HCT116 (cell line): ENCODE results near the gene ADAMTS4. TPM values are rescaled to one million over a fixed set of nuclear protein-coding genes. Genes with fewer than 3 reads are reported as not detected.

Source experiments
- ATAC-seq: fragments of 200-7000 bp; cut with Tn5 transposase; 2 replicates; pipeline ENCODE4 v1.9.1; 2020; ENCODE audit warnings: mild to moderate bottlenecking, moderate library complexity
- BruUV-seq: library from RNA; stranded (reverse); fragments of 400-500 nt; replicated peaks from 2 replicates; lab custom pipeline; 2021; lab: Mats Ljungman, UMichigan
- CTCF ChIA-PET: fragments of 300-600 bp; sonication (Branson Sonifier 250); formaldehyde crosslinking; loops from one replicate; lab custom pipeline; 2021; ENCODE audit warnings: antibody characterized with exemption; lab: Charles Lee
- POLR2A ChIA-PET: fragments of 300-600, 350-600 bp; sonication (Branson Sonifier 250); formaldehyde crosslinking; loops from one replicate; lab custom pipeline; 2021; ENCODE audit warnings: antibody characterized with exemption; lab: Charles Lee
- RAD21 ChIA-PET, 2 experiments: fragments of 300-600 bp; sonication (Branson Sonifier 250); formaldehyde crosslinking; loops; one replicate each; lab custom pipeline; 2023; ENCODE audit warnings: low total read pairs in 2 of 2; ENCODE audit not compliant: uncharacterized antibody in 2 of 2, unreplicated experiment in 2 of 2, low non-redundant PET in 1 of 2; lab: Charles Lee
- DNase-seq: peaks from one replicate; pipeline ENCODE4 v3.0.0-alpha.2; 2010; ENCODE audit warnings: low read depth, low spot score
- H2AFZ ChIP-seq: fragments of 200-600 bp; shearing (Covaris generic), sonication (generic); 2 replicates; pipeline ENCODE4 v1.6.1; 2017; ENCODE audit warnings: low read depth, mixed run types, mixed read lengths, antibody characterized with exemption, low read length; ENCODE audit not compliant: poor library complexity, severe bottlenecking
- H3K27ac ChIP-seq: 2 replicates; pipeline ENCODE4 v1.5.1; 2012; ENCODE audit warnings: low read depth, low read length
- H3K27me3 ChIP-seq: fragments of 200-600 bp; sonication (generic); 2 replicates; pipeline ENCODE4 v1.6.1; 2016; ENCODE audit warnings: mixed run types, low read length, mixed read lengths; ENCODE audit not compliant: insufficient read depth
- H3K36me3 ChIP-seq, 2 experiments: fragments of 200-500 bp in 1 of 2; fragments of 200-600 bp in 1 of 2; sonication (Bioruptor generic) in 1 of 2; sonication (generic) in 1 of 2; 2 replicates each; pipeline versions ENCODE4 v1.5.1 to v1.6.1; 2014 to 2016; ENCODE audit warnings: low read length in 2 of 2, inconsistent platforms in 1 of 2, mixed read lengths in 1 of 2, mixed run types in 1 of 2; ENCODE audit not compliant: insufficient read depth in 2 of 2, control insufficient read depth in 1 of 2
- H3K4me1 ChIP-seq, 2 experiments: fragments of 200-600 bp in 1 of 2; sonication (generic) in 1 of 2; 2 replicates each; pipeline versions ENCODE4 v1.5.1 to v1.6.1; 2012 to 2017; ENCODE audit warnings: low read length in 2 of 2, inconsistent platforms in 1 of 2, mild to moderate bottlenecking in 1 of 2, mixed read lengths in 1 of 2, mixed run types in 1 of 2, moderate library complexity in 1 of 2; ENCODE audit not compliant: insufficient read depth in 2 of 2, control insufficient read depth in 1 of 2
- H3K4me2 ChIP-seq: fragments of 200-600 bp; sonication (generic); 2 replicates; pipeline ENCODE4 v1.6.1; 2017; ENCODE audit warnings: mixed run types, low read length, mixed read lengths
- H3K4me3 ChIP-seq, 2 experiments: fragments of 200-600 bp in 1 of 2; sonication (generic) in 1 of 2; replicated peaks in 1 of 2; 2 replicates each; pipeline ENCODE4 v1.5.1; 2011 to 2016; ENCODE audit warnings: low read length in 2 of 2, control low read depth in 1 of 2, low read depth in 1 of 2, mild to moderate bottlenecking in 1 of 2, mixed read lengths in 1 of 2, mixed run types in 1 of 2
- H3K79me2 ChIP-seq: fragments of 200-600 bp; sonication (generic); 2 replicates; pipeline ENCODE4 v1.6.1; 2017; ENCODE audit warnings: mild to moderate bottlenecking, mixed run types, low read length, moderate library complexity, mixed read lengths; ENCODE audit not compliant: insufficient read depth
- H3K9ac ChIP-seq: fragments of 200-600 bp; sonication (generic); 2 replicates; pipeline ENCODE4 v1.6.1; 2016; ENCODE audit warnings: low read length, mixed read lengths
- H3K9me2 ChIP-seq: fragments of 200-600 bp; sonication (generic), shearing (Covaris generic); 2 replicates; pipeline ENCODE4 v1.6.1; 2017; ENCODE audit warnings: mixed run types, mild to moderate bottlenecking, moderate library complexity; ENCODE audit not compliant: insufficient read depth
- H3K9me3 ChIP-seq, 2 experiments: fragments of 200-500 bp in 1 of 2; fragments of 200-600 bp in 1 of 2; sonication (Bioruptor generic) in 1 of 2; sonication (generic) in 1 of 2; 2 replicates each; pipeline ENCODE4 v1.6.1; 2014 to 2017; ENCODE audit warnings: low read length in 2 of 2, mixed read lengths in 2 of 2, inconsistent platforms in 1 of 2, low read depth in 1 of 2, mild to moderate bottlenecking in 1 of 2, mixed run types in 1 of 2, moderate library complexity in 1 of 2; ENCODE audit not compliant: control insufficient read depth in 1 of 2, insufficient read depth in 1 of 2
- H4K20me1 ChIP-seq: fragments of 200-600 bp; sonication (generic), shearing (Covaris generic); 2 replicates; pipeline ENCODE4 v1.6.1; 2017; ENCODE audit warnings: mixed run types, mild to moderate bottlenecking, moderate library complexity; ENCODE audit not compliant: insufficient read depth
- EZH2phosphoT487 ChIP-seq: fragments of 200-600 bp; IDR thresholded peaks from 2 replicates; pipeline ENCODE4 v1.6.1; 2018; ENCODE audit warnings: antibody characterized with exemption, borderline replicate concordance
- RAD21 ChIP-seq: IDR thresholded peaks from 2 replicates; pipeline ENCODE4 v1.6.1; 2012; ENCODE audit warnings: low read depth, mild to moderate bottlenecking
- YY1 ChIP-seq: IDR thresholded peaks from 2 replicates; pipeline ENCODE4 v1.6.1; 2011; ENCODE audit warnings: low read length, low read depth, moderate library complexity, mild to moderate bottlenecking; ENCODE audit not compliant: insufficient replicate concordance; ENCODE audit errors: extremely low read depth
- ZFX ChIP-seq: fragments of 450-650 bp; IDR thresholded peaks from 2 replicates; pipeline ENCODE4 v1.6.1; 2017
- intact Hi-C: fragments of 100-400 bp; cut with micrococcal nuclease; formaldehyde crosslinking; loops from 2 replicates; pipeline ENCODE4 v1.10.0; 2022
- total RNA-seq: library from RNA; stranded (reverse); gene quantifications from one replicate; pipeline ENCODE4 v1.2.1, GENCODE V29; 2021; ENCODE audit not compliant: unreplicated experiment
- TF ChIP-seq, protein P1 (sequence below): IDR thresholded peaks from 2 replicates; pipeline ENCODE4 v1.6.1; 2012

The ADAMTS4 gene
- total RNA-seq, 1 experiment from 2014 or later: not detected

DNA sequence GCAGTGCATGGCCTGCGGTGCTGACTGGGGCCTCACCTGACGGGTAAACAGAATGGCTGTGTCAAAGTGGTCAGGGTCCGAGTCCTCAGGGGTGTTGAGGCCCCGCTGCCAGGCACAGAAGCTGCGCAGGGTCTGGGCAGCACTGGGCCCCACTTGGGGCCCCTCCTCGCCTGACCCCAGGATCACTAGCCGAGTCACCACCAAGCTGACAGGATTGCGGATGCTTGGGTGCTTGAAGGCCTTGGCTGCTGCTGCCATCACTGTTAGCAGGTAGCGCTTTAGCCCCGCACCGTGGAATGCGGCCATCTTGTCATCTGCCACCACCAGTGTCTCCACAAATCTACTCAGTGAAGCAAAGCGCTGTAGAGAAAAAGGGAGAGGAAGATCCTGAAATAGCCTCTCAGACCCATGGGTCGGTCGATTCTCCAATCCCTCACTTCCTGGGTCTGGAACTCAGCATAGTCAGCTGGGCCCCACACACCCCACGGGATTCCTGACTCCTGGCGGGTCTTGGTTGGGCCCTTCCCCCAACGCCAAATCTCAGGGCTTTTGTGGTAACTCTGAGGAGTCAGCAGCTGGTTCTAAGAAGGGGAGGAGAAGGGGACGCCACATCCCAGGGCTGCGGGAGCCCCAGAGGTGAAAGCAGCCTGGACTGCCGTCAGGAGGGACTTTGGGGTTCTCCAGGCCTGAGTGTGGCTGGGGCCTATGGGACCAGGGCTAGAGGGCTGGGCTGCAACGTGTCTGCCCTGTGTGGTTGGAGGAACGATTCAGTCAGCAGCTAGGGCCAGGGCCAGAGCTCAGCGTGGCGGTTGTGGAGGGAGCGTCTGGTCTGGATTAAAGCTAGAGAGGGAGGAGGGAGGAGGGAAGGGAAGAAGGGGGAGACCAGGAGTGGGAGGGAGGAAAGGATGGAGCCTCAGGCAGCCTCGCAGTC, 2.1 kb downstream of the ADAMTS4 start:
- no peak for TF ChIP-seq EZH2phosphoT487
- no peak for TF ChIP-seq RAD21
- no peak for TF ChIP-seq YY1
- no peak for TF ChIP-seq ZFX
- TF ChIP-seq, protein P1, sequence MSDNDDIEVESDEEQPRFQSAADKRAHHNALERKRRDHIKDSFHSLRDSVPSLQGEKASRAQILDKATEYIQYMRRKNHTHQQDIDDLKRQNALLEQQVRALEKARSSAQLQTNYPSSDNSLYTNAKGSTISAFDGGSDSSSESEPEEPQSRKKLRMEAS: no peak
- H3K4me3 ChIP-seq: no peak overlapping the region
- H3K27ac ChIP-seq: no peak overlapping the region
- no peaks in the 10 kb centered on the region for H3K79me2 ChIP-seq
- RAD21 ChIA-PET: no interaction called here
- no peak overlapping the region for H2AFZ ChIP-seq
- no peaks in the 10 kb centered on the region for H3K27me3 ChIP-seq
- no peaks in the 10 kb centered on the region for H3K9me2 ChIP-seq
- intact Hi-C loops: no loop called here
- no peak overlapping the region for H3K4me2 ChIP-seq
- POLR2A ChIA-PET: no interaction called here
- BruUV-seq: no TSS peak
- H3K36me3 ChIP-seq: no peaks in the 10 kb centered on the region
- H3K9ac ChIP-seq: no peak overlapping the region
- no peaks in the 10 kb centered on the region for H3K9me3 ChIP-seq
- CTCF ChIA-PET: no interaction called here
- ATAC-seq (no peak), DNase-seq (no peak)
- peaks cover 4 to 30% of the 10 kb centered on the region in 2 experiments; a peak in 3 of 4 replicates for H3K4me1 ChIP-seq
- no peaks in the 10 kb centered on the region for H4K20me1 ChIP-seq

- no peak overlapping the region for H3K4me3 ChIP-seq
- H3K36me3 ChIP-seq: no peaks in the 10 kb centered on the region
- ChIA-PET RAD21 (no interaction called here), POLR2A (no interaction called here), CTCF (no interaction called here)
- ATAC-seq (no peak), DNase-seq (no peak)
- no peak overlapping the region for H2AFZ ChIP-seq
- intact Hi-C loops: no loop called here
- peaks cover 4 to 23% of the 10 kb centered on the region in 2 experiments; a peak in 3 of 4 replicates for H3K4me1 ChIP-seq
- H3K27ac ChIP-seq: no peak overlapping the region
- TF ChIP-seq YY1: no peak
- H3K9ac ChIP-seq: no peak overlapping the region
- no peak overlapping the region for H3K4me2 ChIP-seq
- H3K9me2 ChIP-seq: no peaks in the 10 kb centered on the region
- no TSS peak for BruUV-seq
- H3K27me3 ChIP-seq: no peaks in the 10 kb centered on the region
- H3K9me3 ChIP-seq: no peaks in the 10 kb centered on the region
- no peaks in the 10 kb centered on the region for H4K20me1 ChIP-seq
- H3K79me2 ChIP-seq: no peaks in the 10 kb centered on the region
Measured at GRCh38 chr1:161196111-161196510, 2.7 kb downstream of the ADAMTS4 start.
